ENCODE measurements around the gene POPDC2. TPM values are rescaled to one million over a fixed set of nuclear protein-coding genes. Genes with fewer than 3 reads are reported as not detected.

The POPDC2 gene
- total RNA-seq, 1 donor from 2014 or later = 2.1 TPM

GRCh38 chr3:119636249-119636648 lies 24.1 kb downstream of the POPDC2 start:
- FAIRE-seq (no peak), DNase-seq (ENCODE audit: low read depth) (peak; percentile 29)
- H3K27me3 ChIP-seq (ENCODE audit: insufficient read depth, low read length) = no peaks in the 10 kb centered on the region
- no peaks in the 10 kb centered on the region for H4K20me1 ChIP-seq (ENCODE audit: insufficient read depth, low read length)
- Mint-ChIP-seq H3K4me3 (ENCODE audit: unreplicated experiment) (no peak overlapping the region), H3K27ac (ENCODE audit: unreplicated experiment) (peak overlapping the region; percentile 98), H3K27me3 (ENCODE audit: low read depth, unreplicated experiment) (no peaks in the 10 kb centered on the region), H3K4me1 (ENCODE audit: low read depth, unreplicated experiment) (peaks cover 40% of the 10 kb centered on the region), H3K36me3 (ENCODE audit: low read depth, unreplicated experiment) (no peaks in the 10 kb centered on the region), H3K9me3 (ENCODE audit: unreplicated experiment) (no peaks in the 10 kb centered on the region)
- H3K4me1 ChIP-seq (ENCODE audit: insufficient read depth, low read length) = peaks cover 22% of the 10 kb centered on the region
- no peak overlapping the region for H3K9ac ChIP-seq (ENCODE audit: low read length)
- H3K36me3 ChIP-seq (ENCODE audit: insufficient read depth, low read length) = no peaks in the 10 kb centered on the region
- no peak overlapping the region for H3K4me2 ChIP-seq (ENCODE audit: low read length)
- H2AFZ ChIP-seq (ENCODE audit: low read depth, low read length) = peak overlapping the region; percentile 34
- H3K79me2 ChIP-seq (ENCODE audit: insufficient read depth, low read length) = no peaks in the 10 kb centered on the region
- H3K4me3 ChIP-seq (ENCODE audit: insufficient read depth, low read depth, low read length) = no peak overlapping the region
- no peaks in the 10 kb centered on the region for H3K9me3 ChIP-seq (ENCODE audit: insufficient read depth, low read depth, low read length)
- TF ChIP-seq, protein P1, sequence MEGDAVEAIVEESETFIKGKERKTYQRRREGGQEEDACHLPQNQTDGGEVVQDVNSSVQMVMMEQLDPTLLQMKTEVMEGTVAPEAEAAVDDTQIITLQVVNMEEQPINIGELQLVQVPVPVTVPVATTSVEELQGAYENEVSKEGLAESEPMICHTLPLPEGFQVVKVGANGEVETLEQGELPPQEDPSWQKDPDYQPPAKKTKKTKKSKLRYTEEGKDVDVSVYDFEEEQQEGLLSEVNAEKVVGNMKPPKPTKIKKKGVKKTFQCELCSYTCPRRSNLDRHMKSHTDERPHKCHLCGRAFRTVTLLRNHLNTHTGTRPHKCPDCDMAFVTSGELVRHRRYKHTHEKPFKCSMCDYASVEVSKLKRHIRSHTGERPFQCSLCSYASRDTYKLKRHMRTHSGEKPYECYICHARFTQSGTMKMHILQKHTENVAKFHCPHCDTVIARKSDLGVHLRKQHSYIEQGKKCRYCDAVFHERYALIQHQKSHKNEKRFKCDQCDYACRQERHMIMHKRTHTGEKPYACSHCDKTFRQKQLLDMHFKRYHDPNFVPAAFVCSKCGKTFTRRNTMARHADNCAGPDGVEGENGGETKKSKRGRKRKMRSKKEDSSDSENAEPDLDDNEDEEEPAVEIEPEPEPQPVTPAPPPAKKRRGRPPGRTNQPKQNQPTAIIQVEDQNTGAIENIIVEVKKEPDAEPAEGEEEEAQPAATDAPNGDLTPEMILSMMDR (IDR thresholded peaks at IDR 0.05; ENCODE audit: insufficient read depth, low read depth, low read length) = no peak
- no peak for TF ChIP-seq EZH2 (IDR thresholded peaks at IDR 0.05; ENCODE audit: insufficient read depth, low read length)
- H3K27ac ChIP-seq (ENCODE audit: low read depth, low read length) = no peak overlapping the region

- H3K27ac ChIP-seq (ENCODE audit: low read depth, low read length) = no peak overlapping the region
- TF ChIP-seq EZH2 (IDR thresholded peaks at IDR 0.05; ENCODE audit: insufficient read depth, low read length) = no peak
- TF ChIP-seq, protein P1 (IDR thresholded peaks at IDR 0.05; ENCODE audit: insufficient read depth, low read depth, low read length) = no peak
- no peaks in the 10 kb centered on the region for H4K20me1 ChIP-seq (ENCODE audit: insufficient read depth, low read length)
- H3K4me2 ChIP-seq (ENCODE audit: low read length) = no peak overlapping the region
- Mint-ChIP-seq H3K27ac (ENCODE audit: unreplicated experiment) (no peak overlapping the region), H3K9me3 (ENCODE audit: unreplicated experiment) (no peaks in the 10 kb centered on the region), H3K36me3 (ENCODE audit: low read depth, unreplicated experiment) (no peaks in the 10 kb centered on the region), H3K4me1 (ENCODE audit: low read depth, unreplicated experiment) (peaks cover 44% of the 10 kb centered on the region), H3K4me3 (ENCODE audit: unreplicated experiment) (no peak overlapping the region), H3K27me3 (ENCODE audit: low read depth, unreplicated experiment) (no peaks in the 10 kb centered on the region)
- no peak overlapping the region for H2AFZ ChIP-seq (ENCODE audit: low read depth, low read length)
- DNase-seq (ENCODE audit: low read depth) = no peak
- no peak overlapping the region for H3K9ac ChIP-seq (ENCODE audit: low read length)
- H3K79me2 ChIP-seq (ENCODE audit: insufficient read depth, low read length) = no peaks in the 10 kb centered on the region
- no peak overlapping the region for H3K4me3 ChIP-seq (ENCODE audit: insufficient read depth, low read depth, low read length)
- H3K4me1 ChIP-seq (ENCODE audit: insufficient read depth, low read length) = peaks cover 24% of the 10 kb centered on the region
- FAIRE-seq = no peak
- no peaks in the 10 kb centered on the region for H3K27me3 ChIP-seq (ENCODE audit: insufficient read depth, low read length)
- no peaks in the 10 kb centered on the region for H3K36me3 ChIP-seq (ENCODE audit: insufficient read depth, low read length)
- no peaks in the 10 kb centered on the region for H3K9me3 ChIP-seq (ENCODE audit: insufficient read depth, low read depth, low read length)
Measured at GRCh38 chr3:119635719-119636118, 24.7 kb downstream of the POPDC2 start.

- peaks cover 40% of the 10 kb centered on the region for H3K4me1 Mint-ChIP-seq (ENCODE audit: low read depth, unreplicated experiment)
- Histone ChIP-seq H3K4me1 (ENCODE audit: insufficient read depth, low read length) (peaks cover 20% of the 10 kb centered on the region), H3K9ac (ENCODE audit: low read length) (no peak overlapping the region), H4K20me1 (ENCODE audit: insufficient read depth, low read length) (no peaks in the 10 kb centered on the region), H3K79me2 (ENCODE audit: insufficient read depth, low read length) (no peaks in the 10 kb centered on the region), H3K36me3 (ENCODE audit: insufficient read depth, low read length) (no peaks in the 10 kb centered on the region), H3K27ac (ENCODE audit: low read depth, low read length) (no peak overlapping the region), H3K9me3 (ENCODE audit: insufficient read depth, low read depth, low read length) (no peaks in the 10 kb centered on the region), H2AFZ (ENCODE audit: low read depth, low read length) (no peak overlapping the region), H3K27me3 (ENCODE audit: insufficient read depth, low read length) (no peaks in the 10 kb centered on the region), H3K4me2 (ENCODE audit: low read length) (no peak overlapping the region), H3K4me3 (ENCODE audit: insufficient read depth, low read depth, low read length) (no peak overlapping the region)
- no peak overlapping the region for H3K4me3 Mint-ChIP-seq (ENCODE audit: unreplicated experiment)
- H3K36me3 Mint-ChIP-seq (ENCODE audit: low read depth, unreplicated experiment) = no peaks in the 10 kb centered on the region
- no peaks in the 10 kb centered on the region for H3K27me3 Mint-ChIP-seq (ENCODE audit: low read depth, unreplicated experiment)
- no peaks in the 10 kb centered on the region for H3K9me3 Mint-ChIP-seq (ENCODE audit: unreplicated experiment)
- FAIRE-seq = no peak
- DNase-seq (ENCODE audit: low read depth) = no peak
- no peak overlapping the region for H3K27ac Mint-ChIP-seq (ENCODE audit: unreplicated experiment)
- TF ChIP-seq, protein P1 (IDR thresholded peaks at IDR 0.05; ENCODE audit: insufficient read depth, low read depth, low read length) = no peak
- no peak for TF ChIP-seq EZH2 (IDR thresholded peaks at IDR 0.05; ENCODE audit: insufficient read depth, low read length)
Measured at GRCh38 chr3:119632829-119633228, 27.6 kb downstream of the POPDC2 start.

Data from astrocyte (in vitro differentiated cells and primary cell).